Keratinocyte (primary cell): ENCODE measurements around the gene HSD17B13.

Experiments
- CTCF ChIP-seq, 3 experiments: IDR thresholded peaks in 1 of 3; conservative IDR thresholded peaks in 1 of 3; optimal IDR thresholded peaks in 1 of 3; 2 replicates in 2 of 3; 3 replicates in 1 of 3; pipeline versions ENCODE3 to v1.5.1; 2011; ENCODE audit warnings: low read length in 3 of 3, mild to moderate bottlenecking in 3 of 3, moderate library complexity in 2 of 3, control low read depth in 1 of 3, inconsistent platforms in 1 of 3; ENCODE audit not compliant: insufficient read depth in 2 of 3; ENCODE audit errors: extremely low read depth in 1 of 3
- EZH2 ChIP-seq: IDR thresholded peaks from one replicate; pipeline ENCODE4 v1.6.1; 2012; ENCODE audit warnings: inconsistent platforms, mild to moderate bottlenecking, low read length, moderate library complexity

GRCh38 chr4:87304745-87305432 is 17.8 kb downstream of the HSD17B13 start:
- no peak for TF ChIP-seq CTCF (optimal IDR thresholded peaks at IDR 0.05 in 1 of 3, IDR thresholded peaks at IDR 0.05 in 1 of 3, conservative IDR thresholded peaks at IDR 0.05 in 1 of 3; ENCODE audit: extremely low read depth in 1 of 3, insufficient read depth in 2 of 3, low read length in 3 of 3)
- TF ChIP-seq EZH2 = no peak
